ENCODE results near the gene SORCS3. TPM values are rescaled to one million over a fixed set of nuclear protein-coding genes. Genes with fewer than 3 reads are reported as not detected.

SORCS3 gene
- polyA plus RNA-seq, 1 donor from 2014 or later = 9.8 TPM

DNA sequence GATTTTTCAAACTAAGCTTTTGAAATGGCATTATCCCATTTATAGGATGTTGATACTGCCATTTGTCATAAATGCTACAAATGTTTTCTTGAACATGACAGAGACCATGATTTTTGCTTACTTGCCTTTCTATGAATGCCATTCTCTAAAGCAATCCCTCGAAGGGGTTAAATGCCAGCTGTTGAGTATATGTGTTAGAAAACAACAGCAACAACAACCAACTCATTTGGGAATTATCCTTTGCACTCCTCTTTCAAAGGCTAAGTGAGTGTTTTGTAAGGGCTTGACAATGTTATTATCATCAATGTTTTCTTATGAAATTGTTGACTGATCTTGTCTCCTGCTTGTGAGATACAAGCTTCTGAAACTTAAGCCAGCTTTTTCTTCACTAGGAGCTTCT lies 529.4 kb downstream of the SORCS3 start:
- no peak for TF ChIP-seq TAF1 (IDR thresholded peaks at IDR 0.05; ENCODE audit: low read depth)
- H3K36me3 ChIP-seq (ENCODE audit: insufficient read depth, low read length) = no peaks in the 10 kb centered on the region
- H3K4me2 ChIP-seq (ENCODE audit: low read length) = no peak overlapping the region
- H3K27me3 ChIP-seq (ENCODE audit: insufficient read depth, low read depth, low read length) = no peaks in the 10 kb centered on the region
- H3K27ac ChIP-seq (ENCODE audit: low read length) = no peak overlapping the region
- no peaks in the 10 kb centered on the region for H3F3A ChIP-seq (ENCODE audit: insufficient read depth, low read length, poor library complexity, severe bottlenecking)
- no peak overlapping the region for H3K4me3 ChIP-seq (ENCODE audit: low read length)
- no peaks in the 10 kb centered on the region for H3K9me2 ChIP-seq (ENCODE audit: insufficient read depth, low read length)
- no peaks in the 10 kb centered on the region for H3K9me3 ChIP-seq (ENCODE audit: low read length)
- H4K20me1 ChIP-seq (ENCODE audit: insufficient read depth) = no peaks in the 10 kb centered on the region
- no peaks in the 10 kb centered on the region for H3K79me2 ChIP-seq (replicated peaks; ENCODE audit: insufficient read depth, low read length)
- H3K9ac ChIP-seq (ENCODE audit: low read length) = no peak overlapping the region
- H2AFZ ChIP-seq (ENCODE audit: low read depth, low read length) = no peak overlapping the region

- Histone ChIP-seq H3K27me3 (ENCODE audit: insufficient read depth, low read depth, low read length) (no peaks in the 10 kb centered on the region), H3K36me3 (ENCODE audit: insufficient read depth, low read length) (no peaks in the 10 kb centered on the region), H3K4me2 (ENCODE audit: low read length) (no peak overlapping the region), H3K9me3 (ENCODE audit: low read length) (no peaks in the 10 kb centered on the region), H3K4me3 (ENCODE audit: low read length) (no peak overlapping the region), H3K9me2 (ENCODE audit: insufficient read depth, low read length) (no peaks in the 10 kb centered on the region), H3K9ac (ENCODE audit: low read length) (no peak overlapping the region), H2AFZ (ENCODE audit: low read depth, low read length) (no peak overlapping the region), H4K20me1 (ENCODE audit: insufficient read depth) (no peaks in the 10 kb centered on the region), H3K27ac (ENCODE audit: low read length) (no peak overlapping the region), H3F3A (ENCODE audit: insufficient read depth, low read length, poor library complexity, severe bottlenecking) (no peaks in the 10 kb centered on the region), H3K79me2 (replicated peaks; ENCODE audit: insufficient read depth, low read length) (no peaks in the 10 kb centered on the region)
- TF ChIP-seq RAD21 (conservative IDR thresholded peaks at IDR 0.05) = no peak
- TF ChIP-seq EZH2 (IDR thresholded peaks at IDR 0.05; ENCODE audit: borderline replicate concordance, insufficient read depth, low read length, poor library complexity, severe bottlenecking) = no peak
- no peak for TF ChIP-seq SMC3 (conservative IDR thresholded peaks at IDR 0.05; ENCODE audit: poor library complexity)
- TF ChIP-seq, protein P1, sequence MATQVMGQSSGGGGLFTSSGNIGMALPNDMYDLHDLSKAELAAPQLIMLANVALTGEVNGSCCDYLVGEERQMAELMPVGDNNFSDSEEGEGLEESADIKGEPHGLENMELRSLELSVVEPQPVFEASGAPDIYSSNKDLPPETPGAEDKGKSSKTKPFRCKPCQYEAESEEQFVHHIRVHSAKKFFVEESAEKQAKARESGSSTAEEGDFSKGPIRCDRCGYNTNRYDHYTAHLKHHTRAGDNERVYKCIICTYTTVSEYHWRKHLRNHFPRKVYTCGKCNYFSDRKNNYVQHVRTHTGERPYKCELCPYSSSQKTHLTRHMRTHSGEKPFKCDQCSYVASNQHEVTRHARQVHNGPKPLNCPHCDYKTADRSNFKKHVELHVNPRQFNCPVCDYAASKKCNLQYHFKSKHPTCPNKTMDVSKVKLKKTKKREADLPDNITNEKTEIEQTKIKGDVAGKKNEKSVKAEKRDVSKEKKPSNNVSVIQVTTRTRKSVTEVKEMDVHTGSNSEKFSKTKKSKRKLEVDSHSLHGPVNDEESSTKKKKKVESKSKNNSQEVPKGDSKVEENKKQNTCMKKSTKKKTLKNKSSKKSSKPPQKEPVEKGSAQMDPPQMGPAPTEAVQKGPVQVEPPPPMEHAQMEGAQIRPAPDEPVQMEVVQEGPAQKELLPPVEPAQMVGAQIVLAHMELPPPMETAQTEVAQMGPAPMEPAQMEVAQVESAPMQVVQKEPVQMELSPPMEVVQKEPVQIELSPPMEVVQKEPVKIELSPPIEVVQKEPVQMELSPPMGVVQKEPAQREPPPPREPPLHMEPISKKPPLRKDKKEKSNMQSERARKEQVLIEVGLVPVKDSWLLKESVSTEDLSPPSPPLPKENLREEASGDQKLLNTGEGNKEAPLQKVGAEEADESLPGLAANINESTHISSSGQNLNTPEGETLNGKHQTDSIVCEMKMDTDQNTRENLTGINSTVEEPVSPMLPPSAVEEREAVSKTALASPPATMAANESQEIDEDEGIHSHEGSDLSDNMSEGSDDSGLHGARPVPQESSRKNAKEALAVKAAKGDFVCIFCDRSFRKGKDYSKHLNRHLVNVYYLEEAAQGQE (IDR thresholded peaks at IDR 0.05; ENCODE audit: borderline replicate concordance) = no peak
- TF ChIP-seq EP300 (conservative IDR thresholded peaks at IDR 0.05; ENCODE audit: poor library complexity, severe bottlenecking) = no peak
- TF ChIP-seq TAF1 (IDR thresholded peaks at IDR 0.05; ENCODE audit: low read depth) = no peak
- TF ChIP-seq, protein P2, sequence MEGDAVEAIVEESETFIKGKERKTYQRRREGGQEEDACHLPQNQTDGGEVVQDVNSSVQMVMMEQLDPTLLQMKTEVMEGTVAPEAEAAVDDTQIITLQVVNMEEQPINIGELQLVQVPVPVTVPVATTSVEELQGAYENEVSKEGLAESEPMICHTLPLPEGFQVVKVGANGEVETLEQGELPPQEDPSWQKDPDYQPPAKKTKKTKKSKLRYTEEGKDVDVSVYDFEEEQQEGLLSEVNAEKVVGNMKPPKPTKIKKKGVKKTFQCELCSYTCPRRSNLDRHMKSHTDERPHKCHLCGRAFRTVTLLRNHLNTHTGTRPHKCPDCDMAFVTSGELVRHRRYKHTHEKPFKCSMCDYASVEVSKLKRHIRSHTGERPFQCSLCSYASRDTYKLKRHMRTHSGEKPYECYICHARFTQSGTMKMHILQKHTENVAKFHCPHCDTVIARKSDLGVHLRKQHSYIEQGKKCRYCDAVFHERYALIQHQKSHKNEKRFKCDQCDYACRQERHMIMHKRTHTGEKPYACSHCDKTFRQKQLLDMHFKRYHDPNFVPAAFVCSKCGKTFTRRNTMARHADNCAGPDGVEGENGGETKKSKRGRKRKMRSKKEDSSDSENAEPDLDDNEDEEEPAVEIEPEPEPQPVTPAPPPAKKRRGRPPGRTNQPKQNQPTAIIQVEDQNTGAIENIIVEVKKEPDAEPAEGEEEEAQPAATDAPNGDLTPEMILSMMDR (IDR thresholded peaks at IDR 0.05; ENCODE audit: poor library complexity, severe bottlenecking) = no peak
- TF ChIP-seq POLR2AphosphoS5 (IDR thresholded peaks at IDR 0.05) = no peak
- no peak for TF ChIP-seq MXI1 (conservative IDR thresholded peaks at IDR 0.05; ENCODE audit: poor library complexity, severe bottlenecking)
These were observed 530.9 kb downstream of the SORCS3 start for GRCh38 chr10:105171945-105172344.

DNA sequence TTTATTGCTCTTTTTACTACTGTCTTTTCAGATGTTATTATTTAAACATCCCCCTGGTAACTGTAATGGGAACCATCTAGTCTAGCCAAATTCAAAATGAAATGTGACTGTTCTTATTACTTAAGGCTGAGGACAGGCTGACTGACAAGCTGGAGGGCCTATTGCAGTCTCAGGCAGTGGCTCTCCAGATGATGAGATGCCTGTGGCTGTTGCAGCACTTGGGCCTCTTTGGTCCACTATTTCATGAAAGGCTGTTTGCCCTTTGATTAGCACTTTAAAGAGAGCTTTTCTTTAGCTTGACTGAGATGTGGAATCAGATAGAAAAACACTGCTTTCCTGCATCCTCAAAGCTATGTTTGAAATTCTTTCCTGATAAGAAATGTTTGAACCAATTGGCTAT lies 540.5 kb downstream of the SORCS3 start:
- Histone ChIP-seq H3K9me2 (ENCODE audit: insufficient read depth, low read length) (no peaks in the 10 kb centered on the region), H3K4me2 (ENCODE audit: low read length) (no peak overlapping the region), H3K4me3 (ENCODE audit: low read length) (no peak overlapping the region), H4K20me1 (ENCODE audit: insufficient read depth) (no peaks in the 10 kb centered on the region), H3K27ac (ENCODE audit: low read length) (no peak overlapping the region), H3K9me3 (ENCODE audit: low read length) (no peaks in the 10 kb centered on the region), H3K9ac (ENCODE audit: low read length) (no peak overlapping the region), H3K36me3 (ENCODE audit: insufficient read depth, low read length) (no peaks in the 10 kb centered on the region), H3K27me3 (ENCODE audit: insufficient read depth, low read depth, low read length) (no peaks in the 10 kb centered on the region), H2AFZ (ENCODE audit: low read depth, low read length) (no peak overlapping the region), H3F3A (ENCODE audit: insufficient read depth, low read length, poor library complexity, severe bottlenecking) (no peaks in the 10 kb centered on the region), H3K79me2 (replicated peaks; ENCODE audit: insufficient read depth, low read length) (no peaks in the 10 kb centered on the region)
- TF ChIP-seq MXI1 (conservative IDR thresholded peaks at IDR 0.05; ENCODE audit: poor library complexity, severe bottlenecking) = no peak
- TF ChIP-seq TAF1 (IDR thresholded peaks at IDR 0.05; ENCODE audit: low read depth) = no peak
- TF ChIP-seq, protein P2 (IDR thresholded peaks at IDR 0.05; ENCODE audit: poor library complexity, severe bottlenecking) = no peak
- TF ChIP-seq SMC3 (conservative IDR thresholded peaks at IDR 0.05; ENCODE audit: poor library complexity) = no peak
- TF ChIP-seq RAD21 (conservative IDR thresholded peaks at IDR 0.05) = no peak
- no peak for TF ChIP-seq EP300 (conservative IDR thresholded peaks at IDR 0.05; ENCODE audit: poor library complexity, severe bottlenecking)
- TF ChIP-seq POLR2AphosphoS5 (IDR thresholded peaks at IDR 0.05) = no peak
- TF ChIP-seq, protein P1 (IDR thresholded peaks at IDR 0.05; ENCODE audit: borderline replicate concordance) = no peak
- no peak for TF ChIP-seq EZH2 (IDR thresholded peaks at IDR 0.05; ENCODE audit: borderline replicate concordance, insufficient read depth, low read length, poor library complexity, severe bottlenecking)
